ENCODE results near the gene SSMEM1. TPM values are rescaled to one million over a fixed set of nuclear protein-coding genes. Genes with fewer than 3 reads are reported as not detected.
"Not testable (repeated sequence)": the region's sequence is repeated elsewhere in the genome, so short reads cannot be mapped to it uniquely, and the experiment has no call there.

Gene SSMEM1
- polyA plus RNA-seq, 1 experiment, result 0.06 TPM

- Histone ChIP-seq H3K4me3 (ENCODE audit: low read depth, low read length) (no peak overlapping the region), H3K27me3 (ENCODE audit: control insufficient read depth, insufficient read depth, low read length) (peaks cover 2% of the 10 kb centered on the region; the same call in 1 of the 2 replicates), H3K36me3 (ENCODE audit: control insufficient read depth, insufficient read depth, low read length) (no peaks in the 10 kb centered on the region)
- CTCF ChIA-PET, result interaction anchor here (0.6 to 1.2 kb wide), 3 partner anchors 20 to 34 kb away, joined by 3 read pairs; no protein-coding TSS in a partner anchor
- no peak for TF ChIP-seq CTCF (IDR thresholded peaks at IDR 0.05; ENCODE audit: insufficient read depth, low read depth, low read length)
- DNase-seq (ENCODE audit: low read depth), result no peak
- POLR2A ChIA-PET, result no interaction called here
Observed at GRCh38 chr7:130218806-130219620, 11.4 kb downstream of the SSMEM1 start.

GRCh38 chr7:130219871-130220270, 12.2 kb downstream of the SSMEM1 start:
- Histone ChIP-seq H3K27me3 (ENCODE audit: control insufficient read depth, insufficient read depth, low read length) (peaks cover 2% of the 10 kb centered on the region; the same call in 1 of the 2 replicates), H3K36me3 (ENCODE audit: control insufficient read depth, insufficient read depth, low read length) (no peaks in the 10 kb centered on the region), H3K4me3 (ENCODE audit: low read depth, low read length) (no peak overlapping the region)
- DNase-seq (ENCODE audit: low read depth), result no peak
- no peak for TF ChIP-seq CTCF (IDR thresholded peaks at IDR 0.05; ENCODE audit: insufficient read depth, low read depth, low read length)
- ChIA-PET CTCF (no interaction called here), POLR2A (no interaction called here)

- CTCF ChIA-PET, result no interaction called here
Observed at GRCh38 chr7:130221746-130222145, 14.1 kb downstream of the SSMEM1 start.

GRCh38 chr7:130223646-130224045, 16.0 kb downstream of the SSMEM1 start:
- ChIA-PET CTCF (no interaction called here), POLR2A (no interaction called here)
- no peak for TF ChIP-seq CTCF (IDR thresholded peaks at IDR 0.05; ENCODE audit: insufficient read depth, low read depth, low read length)

More at GRCh38 chr7:130221746-130222145, 14.1 kb downstream of the SSMEM1 start:
- no peaks in the 10 kb centered on the region for H3K36me3 ChIP-seq (ENCODE audit: control insufficient read depth, insufficient read depth, low read length)
- no peak for TF ChIP-seq CTCF (IDR thresholded peaks at IDR 0.05; ENCODE audit: insufficient read depth, low read depth, low read length)
- no peak overlapping the region for H3K4me3 ChIP-seq (ENCODE audit: low read depth, low read length)
- POLR2A ChIA-PET, result no interaction called here
- peaks cover 2% of the 10 kb centered on the region; the same call in 1 of the 2 replicates for H3K27me3 ChIP-seq (ENCODE audit: control insufficient read depth, insufficient read depth, low read length)
- no peak for DNase-seq (ENCODE audit: low read depth)

GRCh38 chr7:130224210-130224609, 16.6 kb downstream of the SSMEM1 start:
- TF ChIP-seq CTCF (IDR thresholded peaks at IDR 0.05; ENCODE audit: insufficient read depth, low read depth, low read length), result no peak
- Histone ChIP-seq H3K36me3 (ENCODE audit: control insufficient read depth, insufficient read depth, low read length) (no peaks in the 10 kb centered on the region), H3K27me3 (ENCODE audit: control insufficient read depth, insufficient read depth, low read length) (peaks cover 2% of the 10 kb centered on the region; the same call in 1 of the 2 replicates), H3K4me3 (ENCODE audit: low read depth, low read length) (no peak overlapping the region)
- DNase-seq (ENCODE audit: low read depth), result no peak
- ChIA-PET CTCF (no interaction called here), POLR2A (no interaction called here)

More at GRCh38 chr7:130223646-130224045, 16.0 kb downstream of the SSMEM1 start:
- Histone ChIP-seq H3K36me3 (ENCODE audit: control insufficient read depth, insufficient read depth, low read length) (no peaks in the 10 kb centered on the region), H3K27me3 (ENCODE audit: control insufficient read depth, insufficient read depth, low read length) (peaks cover 2% of the 10 kb centered on the region; the same call in 1 of the 2 replicates), H3K4me3 (ENCODE audit: low read depth, low read length) (no peak overlapping the region)
- no peak for DNase-seq (ENCODE audit: low read depth)

GRCh38 chr7:130224923-130225322, 17.3 kb downstream of the SSMEM1 start:
- H3K36me3 ChIP-seq (ENCODE audit: control insufficient read depth, insufficient read depth, low read length); H3K27me3 ChIP-seq (ENCODE audit: control insufficient read depth, insufficient read depth, low read length); POLR2A ChIA-PET; DNase-seq (ENCODE audit: low read depth); H3K4me3 ChIP-seq (ENCODE audit: low read depth, low read length): not testable (repeated sequence)
- CTCF ChIA-PET, result interaction anchor here (0.8 kb wide), 1 partner anchor 123 kb away, joined by 3 read pairs; no protein-coding TSS in a partner anchor

All from BJ (cell line).